Esophagus muscularis mucosa (tissue), 3 donors: Measurements from ENCODE around the gene PRDM16.

Experiments
- CTCF ChIP-seq, 3 experiments: fragments of 200-600 bp in 2 of 3; fragments of 450-650 bp in 1 of 3; sonication (generic) in 2 of 3; IDR thresholded peaks; one replicate each; pipeline ENCODE4 v1.5.1; 2017 to 2019; ENCODE audit warnings: antibody characterized with exemption in 3 of 3, mild to moderate bottlenecking in 2 of 3, moderate library complexity in 1 of 3
- POLR2A ChIP-seq: fragments of 450-650 bp; IDR thresholded peaks from one replicate; pipeline ENCODE4 v1.6.1; 2017; ENCODE audit warnings: antibody characterized with exemption, moderate library complexity, mild to moderate bottlenecking, low read depth
- POLR2AphosphoS5 ChIP-seq, 2 donors: sonication (generic); formaldehyde crosslinking; IDR thresholded peaks; one replicate each; pipeline ENCODE4 v1.6.1; 2017; ENCODE audit warnings: antibody characterized with exemption in 2 of 2

- TF ChIP-seq POLR2A = no peak
- no peak for TF ChIP-seq CTCF (IDR thresholded peaks at IDR 0.05)
- no peak for TF ChIP-seq POLR2AphosphoS5 (IDR thresholded peaks at IDR 0.05)
Observed at GRCh38 chr1:3073186-3073488, 4.1 kb downstream of the PRDM16 start.
